ENCODE measurements around the gene RFK.
A peak's percentile ranks its signal among the peaks of the same experiment; 100 is the strongest.
"Not testable (repeated sequence)": the region's sequence is repeated elsewhere in the genome, so short reads cannot be mapped to it uniquely, and the experiment has no call there.

Gene RFK

DNA sequence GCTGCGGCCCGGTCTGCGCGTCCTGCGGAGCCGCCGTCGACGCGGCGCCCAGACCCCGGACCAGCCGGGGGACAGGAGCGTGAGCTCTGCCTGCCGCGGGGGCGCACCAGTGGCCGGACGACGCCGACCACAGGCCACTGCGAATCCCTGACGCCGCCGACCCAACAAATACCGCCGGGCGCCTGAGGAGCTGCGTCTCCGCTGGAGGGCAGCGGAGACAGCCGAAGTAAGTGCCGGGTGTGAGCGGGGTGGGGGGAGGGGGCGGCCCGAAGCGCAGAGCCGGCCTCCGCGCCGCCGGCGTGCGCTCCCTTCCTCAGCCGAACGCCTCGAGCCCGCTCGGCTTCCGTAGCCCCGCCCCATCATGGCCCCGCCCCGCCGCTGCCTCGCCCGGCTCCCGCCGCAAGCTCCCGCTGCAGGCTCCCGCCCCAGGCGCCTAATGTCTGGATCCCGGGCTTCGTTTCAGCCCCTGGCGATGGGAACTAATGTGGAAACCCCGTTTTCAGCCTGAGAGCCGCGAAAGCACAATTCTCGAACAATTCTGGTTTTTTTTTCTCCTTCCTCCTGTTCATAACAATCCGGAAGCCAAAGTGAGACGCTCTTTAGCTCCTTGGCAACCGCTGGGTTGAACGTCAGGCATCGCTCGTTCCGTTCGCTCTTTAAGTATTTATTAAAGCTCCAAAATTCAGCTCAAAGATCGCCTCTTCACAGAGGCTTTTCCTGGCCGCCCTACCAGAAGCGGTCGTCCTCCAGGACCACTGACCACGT, at the start of gene RFK:
Gene RFK, minus strand, starts transcription at position 232 of the 765 bp plus-strand sequence. CDS start 255 bp downstream, outside the sequence.
- peak; percentile 93 for DNase-seq

DNA sequence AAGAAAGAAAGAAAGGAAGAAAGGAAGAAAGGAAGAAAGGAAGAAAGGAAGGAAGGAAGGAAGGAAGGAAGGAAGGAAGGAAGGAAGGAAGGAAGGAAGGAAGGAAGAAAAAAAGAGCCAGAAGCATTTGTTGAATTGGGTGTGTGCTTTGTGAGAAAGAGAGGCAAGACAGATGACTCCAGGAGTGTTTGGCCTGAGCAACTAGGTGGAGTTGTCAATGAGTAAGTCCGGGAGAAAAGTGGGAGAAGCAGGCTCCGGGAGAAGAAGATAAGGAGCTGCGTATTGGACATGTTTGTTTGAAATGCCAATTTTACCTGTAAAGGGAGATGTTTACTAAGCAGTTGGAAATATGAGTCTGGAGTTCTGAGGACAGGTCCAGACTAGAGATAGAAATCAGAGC, 49.7 kb upstream of the RFK start:
- no peak for DNase-seq

DNA sequence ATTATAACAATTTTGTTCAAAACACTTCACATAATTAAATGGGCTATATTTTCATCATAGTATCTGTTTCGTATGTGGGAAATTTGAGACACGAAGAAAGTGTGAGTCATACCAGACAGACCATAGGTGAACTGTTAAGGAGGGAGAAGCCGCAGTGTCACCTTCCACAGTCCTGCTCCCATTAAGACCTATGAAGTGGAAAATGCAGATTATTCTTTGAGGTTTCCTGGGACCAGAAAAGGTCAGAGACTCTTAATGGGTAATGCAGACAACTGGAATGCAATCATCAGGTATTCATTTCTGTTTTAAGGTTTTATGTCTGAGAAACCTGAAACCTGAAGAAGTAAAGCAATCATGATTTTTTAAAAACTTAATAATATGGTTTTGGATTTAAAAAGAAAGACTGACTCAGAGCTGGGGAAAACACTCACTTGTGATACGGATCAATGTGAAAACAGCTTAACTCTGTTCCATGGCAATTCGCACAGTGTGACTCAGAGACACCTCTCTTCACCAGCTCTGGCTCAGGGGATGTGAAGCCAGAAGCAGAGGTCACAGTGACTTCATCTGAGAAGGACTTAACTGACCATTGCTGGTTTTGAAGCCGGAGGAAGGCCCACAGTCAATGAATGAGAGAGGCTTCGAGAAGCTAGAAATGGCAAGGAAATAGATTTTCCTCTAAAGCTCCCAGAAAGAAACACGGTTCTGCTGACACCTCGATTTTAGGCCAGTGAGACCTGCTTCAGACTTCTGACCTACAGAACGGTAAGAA, 47.5 kb upstream of the RFK start:
- no peak for DNase-seq

DNA sequence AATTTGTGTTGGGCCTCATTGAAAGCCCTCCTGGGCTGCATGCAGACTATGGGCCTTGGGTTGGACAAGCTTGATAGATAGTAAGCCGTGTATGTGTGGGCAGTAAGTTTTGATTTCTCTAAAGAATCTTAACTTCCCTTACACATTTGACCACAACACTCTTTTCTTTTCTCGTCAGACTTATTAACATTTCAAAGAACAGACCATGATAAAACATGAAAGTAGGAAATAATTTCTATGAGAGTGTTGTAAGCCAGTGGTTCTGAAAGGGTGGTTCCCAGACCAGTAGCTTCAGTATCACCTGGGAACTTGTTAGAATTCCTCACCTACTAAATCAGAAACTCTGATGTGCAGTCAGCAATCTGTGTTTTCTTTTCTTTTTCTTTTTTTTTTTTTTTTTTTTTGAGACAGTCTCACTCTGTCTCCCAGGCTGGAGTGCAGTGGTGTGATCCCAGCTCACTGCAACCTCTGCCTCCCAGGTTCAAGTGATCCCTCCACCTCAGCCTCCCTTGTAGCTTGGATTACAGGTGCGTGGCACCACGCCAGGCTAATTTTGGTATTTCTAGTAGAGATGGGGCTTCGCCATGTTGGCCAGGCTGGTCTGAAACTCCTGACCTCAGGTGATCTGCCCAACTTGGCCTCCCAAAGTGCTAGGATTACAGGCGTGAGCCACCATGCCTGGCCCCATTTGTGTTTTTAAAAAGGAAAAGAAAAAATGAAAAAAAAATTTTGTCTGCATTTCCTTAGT, 44.8 kb upstream of the RFK start:
- DNase-seq, result no peak

DNA sequence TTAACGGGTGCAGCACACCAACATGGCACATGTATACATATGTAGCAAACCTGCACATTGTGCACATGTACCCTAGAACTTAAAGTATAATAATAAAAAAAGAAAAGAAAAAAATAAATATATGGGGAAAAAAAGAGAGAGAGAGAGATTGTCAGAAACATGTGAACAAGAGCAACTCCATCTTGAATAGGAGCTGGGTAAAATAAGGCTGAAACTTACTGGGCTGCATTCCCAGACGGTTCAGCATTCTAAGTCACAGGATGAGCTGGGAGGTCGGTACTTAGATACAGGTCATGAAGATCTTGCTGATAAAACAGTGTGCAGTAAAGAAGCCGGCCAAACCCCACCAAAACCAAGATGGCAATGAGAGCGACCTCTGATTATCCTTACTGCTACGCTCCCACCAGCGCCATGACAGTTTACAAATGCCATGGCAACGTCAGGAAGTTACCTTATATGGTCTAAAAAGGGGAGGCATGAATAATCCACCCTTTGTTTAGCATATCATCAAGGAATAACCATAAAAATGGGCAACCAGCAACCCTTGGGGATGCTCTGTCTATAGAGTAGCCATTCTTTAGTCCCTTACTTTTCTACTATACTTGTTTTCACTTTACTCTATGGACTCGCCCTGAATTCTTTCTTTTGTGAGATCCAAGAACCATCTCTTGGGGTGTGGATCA, 42.9 kb upstream of the RFK start:
- DNase-seq, result not testable (repeated sequence)

DNA sequence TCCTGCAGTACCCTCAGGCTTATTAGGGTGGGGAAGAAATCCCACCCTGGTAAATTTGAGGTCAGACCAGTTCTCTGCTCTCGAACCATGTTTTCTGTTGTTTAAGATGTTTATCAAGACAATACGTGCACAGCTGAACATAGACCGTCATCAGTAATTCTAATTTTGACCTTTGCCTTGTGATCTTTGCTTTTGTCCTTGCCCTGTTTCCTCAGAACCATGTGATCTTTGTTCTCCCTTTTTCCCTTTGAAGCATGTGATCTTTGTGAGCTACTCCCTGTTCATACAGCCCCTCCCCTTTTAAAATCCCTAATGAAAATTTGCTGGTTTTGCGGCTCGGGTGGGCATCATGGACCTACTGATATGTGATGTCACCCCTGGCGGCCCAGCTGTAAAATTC, 40.7 kb upstream of the RFK start:
- DNase-seq, result not testable (repeated sequence)

DNA sequence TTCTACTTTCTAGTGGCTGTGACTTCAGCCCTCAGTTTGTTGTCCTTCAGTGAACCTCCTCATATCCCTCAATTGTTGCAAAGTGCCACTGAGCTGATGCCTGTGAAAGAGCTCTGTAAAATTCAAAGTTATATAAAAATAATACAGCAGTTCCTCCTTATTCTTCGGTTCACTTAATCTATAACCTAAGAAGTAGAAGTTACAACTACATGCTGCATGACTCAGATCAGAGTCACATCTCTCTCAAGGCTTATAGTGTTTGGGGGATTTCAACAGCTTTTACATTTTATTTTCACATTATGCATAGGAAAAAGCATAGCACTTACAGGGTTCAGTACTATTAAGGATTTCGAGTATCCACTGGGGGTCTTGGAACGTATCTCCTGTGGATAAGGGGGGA, 39.6 kb upstream of the RFK start:
- DNase-seq, result no peak

DNA sequence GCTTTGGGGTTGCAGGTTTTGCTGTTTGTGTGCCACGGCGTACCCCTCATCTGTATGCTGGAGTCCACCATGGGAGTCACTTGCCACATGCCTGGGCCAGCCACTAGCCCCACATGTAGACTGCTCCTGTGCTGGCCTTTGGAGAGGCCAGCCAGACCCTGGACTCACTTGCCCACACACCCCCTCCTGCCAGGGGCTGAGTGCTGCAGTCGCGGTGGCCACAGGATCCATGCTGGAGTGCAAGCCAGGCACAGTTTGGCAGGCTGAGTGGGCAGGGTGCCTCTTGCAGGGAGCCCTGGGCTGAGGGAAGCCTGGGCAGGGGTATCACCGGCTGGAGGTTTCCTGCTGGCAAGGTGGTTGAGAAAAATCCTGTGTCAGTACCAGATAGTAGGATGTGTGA, 39.2 kb upstream of the RFK start:
- no peak for DNase-seq

DNA sequence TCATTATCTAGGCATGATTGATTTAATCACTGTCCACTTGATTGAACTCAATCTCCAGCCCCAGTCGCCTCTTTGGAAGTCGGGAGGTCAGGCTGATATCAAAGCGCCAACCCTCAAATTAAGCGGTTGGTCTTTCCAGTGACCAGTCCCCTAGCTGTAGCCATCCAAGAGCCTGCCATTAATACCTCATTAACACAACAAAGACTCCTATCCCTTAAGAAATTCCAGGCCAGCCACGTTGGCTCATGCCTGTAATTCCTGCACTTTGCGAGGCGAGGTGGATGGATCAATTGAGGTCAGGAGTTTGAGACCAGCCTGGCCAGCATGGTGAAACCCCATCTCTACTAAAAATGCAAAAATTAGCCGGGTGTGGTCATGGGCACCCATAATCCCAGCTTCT, 37.4 kb upstream of the RFK start:
- DNase-seq, result no peak

DNA sequence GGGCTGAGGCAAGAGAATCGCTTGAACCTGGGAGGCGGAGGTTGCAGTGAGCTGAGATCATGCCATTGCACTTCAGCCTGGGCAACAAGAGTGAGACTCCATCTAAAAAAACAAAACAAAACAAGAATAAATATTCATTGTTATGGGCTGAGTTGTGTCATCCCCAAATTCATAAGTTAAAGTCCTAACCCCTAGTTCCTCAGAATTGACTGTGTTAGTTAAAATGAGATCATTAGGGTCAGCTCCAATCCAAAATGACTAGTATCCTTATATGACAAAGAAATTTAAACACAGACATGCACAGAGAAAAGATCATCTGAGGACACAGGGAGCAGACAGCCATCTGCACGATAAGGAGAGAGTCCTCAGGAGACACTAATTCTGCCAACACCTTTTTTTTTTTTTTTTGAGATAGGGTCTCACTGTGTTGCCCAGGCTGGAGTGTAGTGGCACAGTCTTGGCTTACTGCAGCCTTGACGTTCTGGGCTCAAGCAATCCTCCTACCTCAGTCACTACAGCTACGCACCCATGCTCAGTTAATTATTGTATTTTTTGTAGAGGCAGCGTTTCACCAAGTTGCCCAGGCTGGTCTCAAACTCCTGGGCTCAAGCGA, 32.7 kb upstream of the RFK start:
- DNase-seq, result no peak

DNA sequence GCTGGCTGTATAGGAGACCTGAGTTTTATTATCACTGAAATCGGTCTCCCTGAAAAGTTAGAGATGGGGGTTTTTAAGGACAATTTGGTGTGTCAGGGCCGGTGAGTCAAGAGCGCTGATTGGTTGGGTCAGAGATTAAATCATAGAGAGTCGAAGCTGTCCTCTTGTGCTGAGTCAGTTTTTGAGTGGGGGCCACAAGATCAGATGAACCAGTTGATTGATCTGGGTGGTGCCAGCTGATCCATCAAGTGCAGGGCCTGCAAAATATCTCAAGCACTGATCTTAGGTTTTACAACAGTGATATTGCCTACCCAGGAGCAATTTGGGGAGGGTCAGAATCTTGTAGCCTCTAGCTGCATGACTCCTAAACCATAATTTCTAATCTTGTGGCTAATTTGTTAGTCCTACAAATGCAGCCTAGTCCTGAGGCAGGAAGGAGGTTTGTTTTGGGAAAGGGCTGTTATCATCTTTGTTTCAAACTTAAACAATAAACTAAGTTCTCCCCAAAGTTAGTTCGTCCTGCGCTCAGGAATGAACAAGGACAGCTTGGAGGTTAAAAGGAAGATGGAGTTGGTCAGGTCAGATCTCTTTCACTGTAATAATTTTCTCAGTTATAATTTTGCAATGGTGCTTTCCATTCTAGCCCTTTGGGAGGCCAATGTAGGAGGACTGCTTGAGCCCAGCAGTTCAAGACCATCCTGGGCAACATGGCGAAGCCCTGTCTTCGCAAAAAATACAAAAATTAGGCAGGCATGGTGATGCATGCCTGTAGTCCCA, 31.6 kb upstream of the RFK start:
- DNase-seq, result no peak

DNA sequence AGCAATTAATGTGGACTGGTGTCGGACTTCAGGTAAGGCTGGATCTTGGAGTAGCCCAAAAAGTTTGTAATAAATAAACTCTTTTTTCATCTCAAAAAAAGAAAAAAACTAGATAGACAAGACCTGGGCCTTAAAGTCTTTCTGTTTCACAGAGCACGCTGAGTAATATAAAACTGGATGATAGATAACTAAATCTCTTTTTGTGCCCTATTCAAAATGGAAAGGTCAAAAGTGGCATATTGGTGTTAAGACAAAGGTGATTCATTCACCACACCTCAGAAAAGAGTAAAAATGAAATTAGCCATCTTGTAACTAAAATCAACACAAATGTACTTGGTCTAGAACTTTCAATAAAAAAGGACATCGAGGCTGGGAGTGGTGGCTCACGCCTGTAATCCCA, 30.3 kb upstream of the RFK start:
- DNase-seq, result no peak

DNA sequence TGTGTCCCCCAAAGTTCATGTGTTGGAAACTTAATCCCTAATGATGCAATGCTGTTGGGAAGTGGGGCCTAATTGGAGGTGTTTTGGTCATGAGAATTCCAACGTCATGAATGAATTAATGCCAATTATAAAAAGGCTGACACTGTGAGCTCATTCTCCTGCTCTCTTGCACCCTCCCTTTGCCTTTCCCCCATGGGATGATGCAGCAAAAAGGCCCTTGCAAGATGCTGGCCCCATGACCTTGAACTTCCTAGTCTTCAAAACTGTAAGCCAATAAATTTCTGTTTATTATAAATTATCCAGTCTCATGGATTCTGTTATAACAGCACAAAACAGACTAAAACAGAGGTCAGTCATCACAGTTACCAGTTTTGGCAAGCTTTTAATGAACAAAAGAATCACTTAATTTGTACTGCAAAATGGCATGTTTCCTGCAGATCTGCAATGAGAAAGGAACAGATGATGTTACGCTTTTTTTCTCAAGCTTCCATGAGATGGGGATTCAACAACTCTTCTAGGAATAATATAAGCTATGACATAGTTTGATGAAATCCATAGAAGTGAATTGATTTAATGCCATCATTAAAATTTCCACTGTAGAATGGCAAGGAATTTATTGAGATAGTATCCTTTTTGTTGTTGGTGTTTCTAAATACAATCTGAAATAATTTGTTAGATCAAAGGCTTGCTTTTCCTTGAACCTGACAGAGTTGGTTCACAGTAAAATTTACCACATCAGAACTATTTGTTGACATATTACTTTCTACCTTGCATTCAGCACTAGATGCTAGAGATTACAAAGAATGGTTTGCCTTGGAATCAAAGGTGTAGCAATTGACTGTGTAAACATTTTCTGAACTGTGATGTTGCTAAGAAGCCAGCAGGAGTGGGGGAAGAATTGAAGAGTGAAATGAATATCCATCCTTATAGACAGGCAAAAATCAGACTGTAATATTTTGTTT, 29.3 kb upstream of the RFK start:
- no peak for DNase-seq

DNA sequence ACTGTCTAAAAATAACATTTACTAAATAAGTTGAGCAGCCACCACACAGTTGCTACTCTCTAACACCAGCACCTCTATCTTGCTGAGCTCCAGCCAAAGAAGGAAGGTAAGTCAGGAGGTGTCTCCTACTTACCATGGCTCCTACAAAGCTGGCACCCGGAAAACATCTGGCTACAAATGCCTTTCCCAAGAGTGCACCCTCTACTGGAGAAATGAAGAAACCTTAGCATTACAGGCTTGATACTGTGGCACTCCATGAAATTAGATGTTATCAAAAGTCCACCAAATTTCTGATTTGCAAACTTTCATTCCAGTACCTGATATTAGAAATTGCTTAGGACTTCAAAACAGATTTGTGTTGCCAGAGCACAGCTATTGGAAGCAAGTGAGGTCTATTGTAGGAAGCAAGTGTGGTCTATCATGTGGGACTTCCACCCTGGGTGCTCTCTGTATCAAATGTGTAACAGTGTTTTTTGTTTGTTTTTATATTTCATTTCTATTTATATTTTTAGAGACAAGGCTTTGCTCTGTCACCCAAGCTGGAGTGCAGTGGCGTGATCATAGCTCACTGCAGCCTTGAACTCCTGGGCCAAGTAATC, 25.7 kb upstream of the RFK start:
- peak; percentile 20 for DNase-seq

DNA sequence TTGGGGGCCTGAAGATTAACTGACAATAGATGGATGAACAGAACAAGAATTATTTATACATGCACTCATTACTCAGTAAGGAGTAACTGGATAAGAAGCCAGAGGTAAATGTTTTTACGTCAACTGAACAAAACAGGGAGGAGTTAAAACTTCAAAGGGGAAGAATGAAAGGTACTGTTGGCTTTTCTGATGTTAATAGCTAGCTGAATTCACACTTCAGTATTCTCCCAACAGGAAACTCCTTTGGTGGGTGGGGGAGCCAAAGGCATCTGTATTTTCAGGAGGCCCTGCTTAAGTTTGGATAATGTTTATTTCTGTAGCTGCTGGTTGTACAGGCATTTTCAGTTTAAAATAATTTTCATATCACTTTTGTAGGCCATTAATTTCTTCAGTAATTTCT, 23.2 kb upstream of the RFK start:
- DNase-seq, result no peak

DNA sequence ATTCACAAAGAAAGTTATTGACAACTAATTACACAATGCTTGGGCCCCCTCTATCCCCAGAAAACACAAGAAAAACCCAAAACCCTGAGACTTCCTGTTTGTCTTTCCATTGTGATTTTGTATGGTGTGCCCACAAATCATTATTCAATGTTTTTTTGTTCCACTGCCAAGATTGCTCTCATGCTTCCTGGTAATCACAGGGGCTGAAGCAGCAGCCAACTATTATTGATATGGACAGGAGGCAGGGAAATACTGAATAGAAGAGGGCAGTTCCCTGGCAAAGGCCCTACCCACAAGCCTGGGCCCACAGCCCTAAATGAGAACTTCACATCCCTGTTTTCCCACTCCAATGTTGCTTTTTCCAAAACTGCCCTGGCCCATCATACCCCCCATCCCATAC, 21.5 kb upstream of the RFK start:
- no peak for DNase-seq

DNA sequence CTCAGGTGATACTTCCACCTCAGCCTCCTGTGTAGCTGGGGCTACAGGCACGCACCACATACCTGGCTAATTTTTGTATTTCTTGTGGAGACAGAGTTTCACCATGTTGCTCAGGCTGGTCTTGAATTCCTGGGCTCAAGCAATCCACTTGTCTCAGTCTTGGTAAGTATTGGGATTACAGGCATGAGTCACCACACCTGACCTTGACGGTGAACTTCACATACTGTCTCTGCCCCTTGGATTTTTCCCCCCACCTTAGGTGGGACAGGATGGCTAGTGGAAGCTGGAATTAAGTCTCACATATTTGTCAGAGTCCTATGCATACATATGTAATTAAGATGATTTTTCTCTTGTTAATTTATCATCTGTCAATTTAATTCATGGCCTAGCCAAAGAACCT, 20.9 kb upstream of the RFK start:
- DNase-seq, result no peak

DNA sequence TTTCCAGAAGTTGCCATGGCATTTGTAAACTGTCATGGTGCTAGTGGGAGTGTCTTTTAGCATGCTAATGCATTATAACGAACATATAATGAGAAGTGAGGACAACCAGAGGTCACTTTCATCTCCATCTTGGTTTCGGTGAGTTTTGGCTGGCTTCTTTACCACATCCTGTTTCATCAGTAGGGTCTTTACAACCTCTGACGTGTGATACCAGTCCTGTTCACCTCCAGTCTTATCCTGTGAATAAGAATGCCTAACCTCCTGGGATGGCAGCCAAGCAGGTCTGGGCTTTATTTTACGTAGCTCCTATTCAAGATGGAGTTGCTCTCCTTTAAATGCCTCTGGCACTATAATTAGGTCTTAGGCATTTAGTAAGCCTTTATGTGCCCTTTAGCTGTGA, 20.4 kb upstream of the RFK start:
- peak; percentile 9 for DNase-seq

DNA sequence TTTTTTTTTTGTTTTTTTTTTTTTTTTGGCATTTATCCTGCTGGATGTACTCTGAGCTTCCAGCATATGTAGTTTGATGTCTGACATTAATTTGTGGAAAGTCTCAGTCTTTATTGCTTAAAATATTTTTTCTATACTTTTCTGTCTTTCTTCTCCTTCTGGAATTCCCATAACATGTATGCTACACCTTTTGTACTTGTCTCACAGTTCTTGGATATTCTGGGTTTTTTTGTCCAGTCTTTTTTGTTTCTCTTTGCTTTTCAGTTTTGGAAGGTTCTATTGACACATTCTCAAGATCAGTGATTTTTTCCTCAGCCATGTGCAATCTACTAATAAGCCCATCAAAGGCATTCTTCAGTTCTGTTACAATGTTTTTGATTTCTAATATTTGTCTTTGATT, 19.4 kb upstream of the RFK start:
- DNase-seq, result no peak

DNA sequence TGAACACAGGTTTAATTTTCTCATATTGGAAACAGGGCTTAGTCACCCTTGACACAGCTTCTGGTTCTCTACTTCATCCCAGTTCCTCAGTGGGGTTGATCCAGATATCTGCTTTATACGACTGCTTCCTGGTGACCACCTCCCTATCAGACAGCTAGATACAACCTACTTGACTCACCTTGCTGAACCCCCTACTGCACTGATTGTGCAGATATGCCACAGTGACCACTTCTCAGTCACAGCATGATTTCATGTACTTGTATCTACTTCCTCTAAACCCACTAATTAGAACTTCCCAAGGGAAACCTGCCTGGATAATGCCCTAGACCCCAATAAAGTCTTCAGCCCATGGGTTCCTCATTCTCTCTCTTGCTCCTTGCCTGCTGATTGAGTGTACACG, 18.4 kb upstream of the RFK start:
- DNase-seq, result no peak

Data from CD4-positive, alpha-beta T cell treated with Interleukin-17A for 1 hour (primary cell).